ENCODE results near the gene CIRBP.

GRCh38 chr19:1222394-1222793, 46.7 kb upstream of the CIRBP start:
- TF ChIP-seq, protein P1, sequence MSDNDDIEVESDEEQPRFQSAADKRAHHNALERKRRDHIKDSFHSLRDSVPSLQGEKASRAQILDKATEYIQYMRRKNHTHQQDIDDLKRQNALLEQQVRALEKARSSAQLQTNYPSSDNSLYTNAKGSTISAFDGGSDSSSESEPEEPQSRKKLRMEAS (IDR thresholded peaks at IDR 0.05) = no peak
- TF ChIP-seq, protein P2, sequence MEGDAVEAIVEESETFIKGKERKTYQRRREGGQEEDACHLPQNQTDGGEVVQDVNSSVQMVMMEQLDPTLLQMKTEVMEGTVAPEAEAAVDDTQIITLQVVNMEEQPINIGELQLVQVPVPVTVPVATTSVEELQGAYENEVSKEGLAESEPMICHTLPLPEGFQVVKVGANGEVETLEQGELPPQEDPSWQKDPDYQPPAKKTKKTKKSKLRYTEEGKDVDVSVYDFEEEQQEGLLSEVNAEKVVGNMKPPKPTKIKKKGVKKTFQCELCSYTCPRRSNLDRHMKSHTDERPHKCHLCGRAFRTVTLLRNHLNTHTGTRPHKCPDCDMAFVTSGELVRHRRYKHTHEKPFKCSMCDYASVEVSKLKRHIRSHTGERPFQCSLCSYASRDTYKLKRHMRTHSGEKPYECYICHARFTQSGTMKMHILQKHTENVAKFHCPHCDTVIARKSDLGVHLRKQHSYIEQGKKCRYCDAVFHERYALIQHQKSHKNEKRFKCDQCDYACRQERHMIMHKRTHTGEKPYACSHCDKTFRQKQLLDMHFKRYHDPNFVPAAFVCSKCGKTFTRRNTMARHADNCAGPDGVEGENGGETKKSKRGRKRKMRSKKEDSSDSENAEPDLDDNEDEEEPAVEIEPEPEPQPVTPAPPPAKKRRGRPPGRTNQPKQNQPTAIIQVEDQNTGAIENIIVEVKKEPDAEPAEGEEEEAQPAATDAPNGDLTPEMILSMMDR (IDR thresholded peaks at IDR 0.05; ENCODE audit: low read depth, low read length, missing input control) = no peak
- TF ChIP-seq, protein P3, sequence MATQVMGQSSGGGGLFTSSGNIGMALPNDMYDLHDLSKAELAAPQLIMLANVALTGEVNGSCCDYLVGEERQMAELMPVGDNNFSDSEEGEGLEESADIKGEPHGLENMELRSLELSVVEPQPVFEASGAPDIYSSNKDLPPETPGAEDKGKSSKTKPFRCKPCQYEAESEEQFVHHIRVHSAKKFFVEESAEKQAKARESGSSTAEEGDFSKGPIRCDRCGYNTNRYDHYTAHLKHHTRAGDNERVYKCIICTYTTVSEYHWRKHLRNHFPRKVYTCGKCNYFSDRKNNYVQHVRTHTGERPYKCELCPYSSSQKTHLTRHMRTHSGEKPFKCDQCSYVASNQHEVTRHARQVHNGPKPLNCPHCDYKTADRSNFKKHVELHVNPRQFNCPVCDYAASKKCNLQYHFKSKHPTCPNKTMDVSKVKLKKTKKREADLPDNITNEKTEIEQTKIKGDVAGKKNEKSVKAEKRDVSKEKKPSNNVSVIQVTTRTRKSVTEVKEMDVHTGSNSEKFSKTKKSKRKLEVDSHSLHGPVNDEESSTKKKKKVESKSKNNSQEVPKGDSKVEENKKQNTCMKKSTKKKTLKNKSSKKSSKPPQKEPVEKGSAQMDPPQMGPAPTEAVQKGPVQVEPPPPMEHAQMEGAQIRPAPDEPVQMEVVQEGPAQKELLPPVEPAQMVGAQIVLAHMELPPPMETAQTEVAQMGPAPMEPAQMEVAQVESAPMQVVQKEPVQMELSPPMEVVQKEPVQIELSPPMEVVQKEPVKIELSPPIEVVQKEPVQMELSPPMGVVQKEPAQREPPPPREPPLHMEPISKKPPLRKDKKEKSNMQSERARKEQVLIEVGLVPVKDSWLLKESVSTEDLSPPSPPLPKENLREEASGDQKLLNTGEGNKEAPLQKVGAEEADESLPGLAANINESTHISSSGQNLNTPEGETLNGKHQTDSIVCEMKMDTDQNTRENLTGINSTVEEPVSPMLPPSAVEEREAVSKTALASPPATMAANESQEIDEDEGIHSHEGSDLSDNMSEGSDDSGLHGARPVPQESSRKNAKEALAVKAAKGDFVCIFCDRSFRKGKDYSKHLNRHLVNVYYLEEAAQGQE (IDR thresholded peaks at IDR 0.05) = no peak
- TF ChIP-seq YY1 (IDR thresholded peaks at IDR 0.05) = no peak
- TF ChIP-seq JUND (IDR thresholded peaks at IDR 0.05) = no peak
- TF ChIP-seq RAD21 (IDR thresholded peaks at IDR 0.05) = no peak
- TF ChIP-seq TAF1 (conservative IDR thresholded peaks at IDR 0.05) = no peak
- no peak for TF ChIP-seq RXRA (IDR thresholded peaks at IDR 0.05)

All from liver (tissue), 3 donors.